AG04450 (cell line): ENCODE data around the gene AKT1S1. TPM values are rescaled to one million over a fixed set of nuclear protein-coding genes. Genes with fewer than 3 reads are reported as not detected.

Source experiments
- CTCF ChIA-PET: fragments of 300-600, 350-600 bp; formaldehyde crosslinking; extraction: SDS; loops from one replicate; lab custom pipeline; 2022; ENCODE audit warnings: antibody characterized with exemption, inconsistent platforms; lab: Charles Lee
- POLR2A ChIA-PET: fragments of 350-600 bp; formaldehyde crosslinking; extraction: SDS; loops from one replicate; lab custom pipeline; 2021; ENCODE audit warnings: antibody characterized with exemption, inconsistent platforms; lab: Yijun Ruan, JAX
- DNase-seq: peaks from one replicate; pipeline ENCODE4 v3.0.0-alpha.2; 2011; ENCODE audit warnings: low read depth, low spot score
- H3K27ac ChIP-seq: one replicate; pipeline ENCODE4 v1.5.1; 2012; ENCODE audit warnings: low read depth, low read length, control low read depth
- H3K27me3 ChIP-seq: one replicate; pipeline ENCODE4 v1.6.0; 2012; ENCODE audit warnings: low read length; ENCODE audit not compliant: control insufficient read depth, insufficient read depth
- H3K4me3 ChIP-seq: 2 replicates; pipeline ENCODE4 v1.5.1; 2011; ENCODE audit warnings: mild to moderate bottlenecking, low read depth, low read length, control low read depth
- H3K9me3 ChIP-seq: 2 replicates; pipeline ENCODE4 v1.5.1; 2012; ENCODE audit warnings: low read length; ENCODE audit not compliant: control insufficient read depth, insufficient read depth
- CTCF ChIP-seq: IDR thresholded peaks from 2 replicates; pipeline ENCODE4 v1.5.1; 2011; ENCODE audit warnings: low read depth, low read length, control low read depth, inconsistent platforms
- polyA plus RNA-seq: library from polyadenylated mRNA; depleted of rRNA; stranded (reverse); fragments of >200 nt; gene quantifications from 2 replicates; pipeline ENCODE4 v1.2.3, GENCODE V29; 2011

Gene AKT1S1
- polyA plus RNA-seq, 1 experiment, result 27.5 TPM

DNA sequence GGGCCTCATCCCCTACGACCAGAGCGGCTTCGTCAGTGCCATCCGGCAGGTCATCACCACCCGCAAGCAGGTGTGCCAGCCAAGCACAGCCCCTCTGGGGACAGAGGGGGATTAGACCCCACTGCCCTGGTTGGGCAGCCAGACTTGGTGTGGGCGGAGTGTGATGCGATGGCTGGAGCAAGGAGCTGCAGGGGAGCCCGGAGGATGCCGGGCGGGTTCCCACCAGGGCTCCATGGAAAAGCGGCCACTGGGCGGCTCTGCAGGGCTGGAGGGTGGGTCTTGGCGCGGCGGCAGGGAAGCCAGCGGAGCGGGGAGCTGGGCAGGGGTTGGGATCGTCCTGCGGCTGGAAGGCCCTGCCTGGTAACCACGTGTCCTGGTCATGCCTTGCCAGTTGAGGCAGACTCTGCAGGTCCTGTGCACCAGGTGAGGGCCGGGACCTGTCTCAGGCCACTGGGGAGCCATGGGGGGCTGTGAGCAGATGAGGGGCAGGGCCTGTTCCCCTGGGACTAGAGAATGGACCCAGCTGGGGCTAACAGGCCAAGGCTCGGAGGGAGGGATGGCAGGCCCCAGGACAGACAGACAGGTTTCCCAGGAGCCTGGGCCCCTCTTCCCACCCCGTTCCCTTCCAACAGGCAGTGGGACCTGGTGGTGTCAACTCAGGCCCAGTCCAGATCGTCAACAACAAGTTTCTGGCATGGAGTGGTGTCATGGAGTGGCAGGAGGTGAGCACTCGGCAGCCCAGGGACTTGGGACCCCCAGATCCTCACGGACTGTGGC lies 19.9 kb downstream of the AKT1S1 start:
- peak overlapping the region; percentile 39 for H3K27ac ChIP-seq
- CTCF ChIA-PET, result no interaction called here
- H3K4me3 ChIP-seq, result no peak overlapping the region
- POLR2A ChIA-PET, result interaction anchor here (1.1 to 2.3 kb wide), 2 partner anchors 9 to 12 kb away, joined by 4 to 5 read pairs; no protein-coding TSS in a partner anchor
- no peaks in the 10 kb centered on the region for H3K27me3 ChIP-seq
- no peaks in the 10 kb centered on the region; the same call in 1 of the 2 replicates for H3K9me3 ChIP-seq
- DNase-seq, result no peak
- no peak for TF ChIP-seq CTCF

- no peak for DNase-seq
- H3K27me3 ChIP-seq, result no peaks in the 10 kb centered on the region
- ChIA-PET POLR2A (interaction anchor here (2.3 kb wide), 1 partner anchor 13 kb away, joined by 5 read pairs; no protein-coding TSS in a partner anchor), CTCF (no interaction called here)
- H3K9me3 ChIP-seq, result no peaks in the 10 kb centered on the region; the same call in 1 of the 2 replicates
- no peak for TF ChIP-seq CTCF
- H3K4me3 ChIP-seq, result no peak overlapping the region
- H3K27ac ChIP-seq, result no peak overlapping the region
Measured at GRCh38 chr19:49856574-49857021, 20.6 kb downstream of the AKT1S1 start.

DNA sequence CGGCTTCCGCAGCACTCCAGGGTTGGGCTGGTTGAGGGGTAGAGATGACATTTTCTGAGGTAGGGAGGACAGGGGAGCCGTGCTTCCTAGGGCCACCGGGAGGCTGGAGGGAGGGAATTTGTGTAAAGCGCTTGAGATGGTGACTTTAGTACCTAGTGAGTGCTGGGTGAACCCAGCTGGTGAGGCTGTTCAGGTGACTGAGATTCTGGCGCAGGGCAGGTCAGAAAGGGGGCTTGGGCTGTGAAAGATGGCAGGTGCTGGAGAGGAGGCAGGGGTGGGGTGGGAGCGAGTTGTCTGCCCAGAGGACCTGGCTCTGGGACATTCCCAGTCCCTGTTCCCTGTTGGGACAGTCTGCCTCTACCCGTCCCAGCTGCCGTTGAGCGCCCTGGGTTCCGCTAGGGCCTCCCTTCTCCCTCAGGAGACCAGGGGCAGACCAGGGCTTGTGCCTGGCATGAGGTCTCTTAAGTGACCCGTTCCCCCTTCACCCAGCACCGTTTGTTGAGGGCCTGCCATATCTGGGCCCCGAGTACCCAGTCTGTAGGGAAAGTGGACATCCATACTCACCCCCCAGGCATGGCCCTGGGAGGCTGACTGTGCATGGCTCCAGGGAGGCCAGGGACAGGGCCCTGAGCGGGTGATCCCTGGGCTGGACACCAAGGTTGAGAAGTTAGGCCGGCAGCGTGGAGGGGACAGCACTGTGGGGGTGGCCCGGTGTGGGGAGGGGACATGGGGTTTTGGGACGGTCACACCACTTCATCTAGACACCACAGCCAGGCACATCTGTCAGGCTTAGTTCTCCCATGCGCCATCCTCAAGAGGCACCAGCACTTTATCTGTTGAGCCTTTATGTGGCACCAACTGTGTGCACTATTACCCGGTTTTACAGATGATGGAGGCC lies 21.2 kb downstream of the AKT1S1 start:
- Histone ChIP-seq H3K4me3 (no peak overlapping the region), H3K9me3 (no peaks in the 10 kb centered on the region; the same call in 1 of the 2 replicates), H3K27ac (no peak overlapping the region), H3K27me3 (no peaks in the 10 kb centered on the region)
- DNase-seq, result no peak
- no peak for TF ChIP-seq CTCF
- POLR2A ChIA-PET, result no interaction called here
- CTCF ChIA-PET, result no interaction called here

- POLR2A ChIA-PET, result no interaction called here
- CTCF ChIA-PET, result no interaction called here
- no peak for TF ChIP-seq CTCF
- Histone ChIP-seq H3K27me3 (no peaks in the 10 kb centered on the region), H3K27ac (peak overlapping the region; percentile 2), H3K4me3 (no peak overlapping the region), H3K9me3 (no peaks in the 10 kb centered on the region; the same call in 1 of the 2 replicates)
- no peak for DNase-seq
Measured at GRCh38 chr19:49855277-49855675, 21.9 kb downstream of the AKT1S1 start.
